KOPT-K1 (cell line): ENCODE results near the gene FLRT2.

Experiments used
- H3K27ac ChIP-seq: fragments of 200-600 bp; sonication (generic); 2 replicates; pipeline ENCODE4 v1.5.1; 2016; ENCODE audit warnings: antibody characterized with exemption, mild to moderate bottlenecking, low read depth, low read length; ENCODE audit not compliant: poor library complexity, severe bottlenecking
- H3K36me3 ChIP-seq: fragments of 200-600 bp; sonication (generic); 2 replicates; pipeline ENCODE4 v1.5.1; 2017; ENCODE audit warnings: antibody characterized with exemption, mild to moderate bottlenecking, low read length, moderate library complexity; ENCODE audit not compliant: insufficient read depth
- H3K9me3 ChIP-seq: fragments of 200-600 bp; sonication (generic); 2 replicates; pipeline ENCODE4 v1.5.1; 2017; ENCODE audit warnings: antibody characterized with exemption, low read length, mild to moderate bottlenecking; ENCODE audit not compliant: insufficient read depth, poor library complexity, severe bottlenecking

FLRT2 gene

GRCh38 chr14:85535991-85536832 is 6.3 kb downstream of the FLRT2 start:
- no peaks in the 10 kb centered on the region for H3K36me3 ChIP-seq
- peaks cover 29% of the 10 kb centered on the region for H3K9me3 ChIP-seq
- H3K27ac ChIP-seq: no peak overlapping the region

GRCh38 chr14:85536833-85537190 is 6.9 kb downstream of the FLRT2 start:
- Histone ChIP-seq H3K9me3 (peaks cover 23% of the 10 kb centered on the region), H3K27ac (no peak overlapping the region), H3K36me3 (no peaks in the 10 kb centered on the region)

- Histone ChIP-seq H3K9me3 (peaks cover 16% of the 10 kb centered on the region), H3K27ac (no peak overlapping the region), H3K36me3 (no peaks in the 10 kb centered on the region)
Observed at GRCh38 chr14:85537526-85537925, 7.6 kb downstream of the FLRT2 start.

- no peak overlapping the region for H3K27ac ChIP-seq
- H3K9me3 ChIP-seq: peaks cover 7% of the 10 kb centered on the region
- H3K36me3 ChIP-seq: no peaks in the 10 kb centered on the region
Observed at GRCh38 chr14:85538636-85539035, 8.7 kb downstream of the FLRT2 start.

- Histone ChIP-seq H3K27ac (no peak overlapping the region), H3K36me3 (no peaks in the 10 kb centered on the region)
Observed at GRCh38 chr14:85539510-85539909, 9.6 kb downstream of the FLRT2 start.

GRCh38 chr14:85542623-85543022 is 12.7 kb downstream of the FLRT2 start:
- no peak overlapping the region for H3K27ac ChIP-seq
- H3K9me3 ChIP-seq: no peaks in the 10 kb centered on the region
- H3K36me3 ChIP-seq: no peaks in the 10 kb centered on the region

More at GRCh38 chr14:85539510-85539909, 9.6 kb downstream of the FLRT2 start:
- no peaks in the 10 kb centered on the region for H3K9me3 ChIP-seq

GRCh38 chr14:85545738-85546137 is 15.8 kb downstream of the FLRT2 start:
- Histone ChIP-seq H3K9me3 (no peaks in the 10 kb centered on the region), H3K27ac (no peak overlapping the region), H3K36me3 (no peaks in the 10 kb centered on the region)

- Histone ChIP-seq H3K9me3 (no peaks in the 10 kb centered on the region), H3K36me3 (no peaks in the 10 kb centered on the region), H3K27ac (no peak overlapping the region)
Observed at GRCh38 chr14:85546390-85546789, 16.4 kb downstream of the FLRT2 start.

GRCh38 chr14:85549697-85550096 is 19.8 kb downstream of the FLRT2 start:
- no peak overlapping the region for H3K27ac ChIP-seq
- no peaks in the 10 kb centered on the region for H3K9me3 ChIP-seq
- H3K36me3 ChIP-seq: no peaks in the 10 kb centered on the region

- Histone ChIP-seq H3K36me3 (no peaks in the 10 kb centered on the region), H3K9me3 (no peaks in the 10 kb centered on the region), H3K27ac (no peak overlapping the region)
Observed at GRCh38 chr14:85554106-85554505, 24.2 kb downstream of the FLRT2 start.

- Histone ChIP-seq H3K36me3 (no peaks in the 10 kb centered on the region), H3K27ac (no peak overlapping the region)
Observed at GRCh38 chr14:85556267-85556666, 26.3 kb downstream of the FLRT2 start.

GRCh38 chr14:85558505-85558904 is 28.6 kb downstream of the FLRT2 start:
- no peaks in the 10 kb centered on the region for H3K9me3 ChIP-seq
- no peak overlapping the region for H3K27ac ChIP-seq
- no peaks in the 10 kb centered on the region for H3K36me3 ChIP-seq

More at GRCh38 chr14:85556267-85556666, 26.3 kb downstream of the FLRT2 start:
- no peaks in the 10 kb centered on the region for H3K9me3 ChIP-seq

GRCh38 chr14:85562630-85563029 is 32.7 kb downstream of the FLRT2 start:
- Histone ChIP-seq H3K9me3 (no peaks in the 10 kb centered on the region), H3K36me3 (no peaks in the 10 kb centered on the region), H3K27ac (no peak overlapping the region)

- H3K9me3 ChIP-seq: no peaks in the 10 kb centered on the region
- no peak overlapping the region for H3K27ac ChIP-seq
- no peaks in the 10 kb centered on the region for H3K36me3 ChIP-seq
Observed at GRCh38 chr14:85564841-85565527, 35.0 kb downstream of the FLRT2 start.

GRCh38 chr14:85565862-85566296 is 35.9 kb downstream of the FLRT2 start:
- Histone ChIP-seq H3K9me3 (no peaks in the 10 kb centered on the region), H3K27ac (no peak overlapping the region), H3K36me3 (no peaks in the 10 kb centered on the region)

GRCh38 chr14:85566603-85567002 is 36.7 kb downstream of the FLRT2 start:
- H3K36me3 ChIP-seq: no peaks in the 10 kb centered on the region
- no peaks in the 10 kb centered on the region for H3K9me3 ChIP-seq
- no peak overlapping the region for H3K27ac ChIP-seq
